HG02970 (cell line): ENCODE measurements around the gene LRIG1.

Experiments used
- ATAC-seq: cut with Tn5 transposase; IDR thresholded peaks from one replicate; pipeline ENCODE4 v1.9.1; 2021; ENCODE audit warnings: mild to moderate bottlenecking, moderate library complexity, moderate number of reproducible peaks; ENCODE audit not compliant: unreplicated experiment, low FRiP score

Gene LRIG1

GRCh38 chr3:66451766-66452165 is 49.1 kb downstream of the LRIG1 start:
- ATAC-seq, result no peak

- ATAC-seq, result no peak
Measured at GRCh38 chr3:66450390-66451022, 50.3 kb downstream of the LRIG1 start.

GRCh38 chr3:66449411-66449974 is 51.3 kb downstream of the LRIG1 start:
- no peak for ATAC-seq

- no peak for ATAC-seq
Measured at GRCh38 chr3:66444146-66444644, 56.6 kb downstream of the LRIG1 start.

- ATAC-seq, result no peak
Measured at GRCh38 chr3:66443118-66443803, 57.6 kb downstream of the LRIG1 start.

- no peak for ATAC-seq
Measured at GRCh38 chr3:66442254-66443117, 58.3 kb downstream of the LRIG1 start.

- no peak for ATAC-seq
Measured at GRCh38 chr3:66441692-66442091, 59.1 kb downstream of the LRIG1 start.

- no peak for ATAC-seq
Measured at GRCh38 chr3:66441129-66441528, 59.7 kb downstream of the LRIG1 start.

- no peak for ATAC-seq
Measured at GRCh38 chr3:66439666-66440344, 61.0 kb downstream of the LRIG1 start.

- no peak for ATAC-seq
Measured at GRCh38 chr3:66438046-66438445, 62.8 kb downstream of the LRIG1 start.

GRCh38 chr3:66437341-66437929 is 63.4 kb downstream of the LRIG1 start:
- ATAC-seq, result no peak

GRCh38 chr3:66435989-66436388 is 64.8 kb downstream of the LRIG1 start:
- ATAC-seq, result no peak

- ATAC-seq, result no peak
Measured at GRCh38 chr3:66434726-66435125, 66.1 kb downstream of the LRIG1 start.

- no peak for ATAC-seq
Measured at GRCh38 chr3:66433522-66433782, 67.4 kb downstream of the LRIG1 start.

- ATAC-seq, result no peak
Measured at GRCh38 chr3:66432767-66433521, 67.9 kb downstream of the LRIG1 start.

- no peak for ATAC-seq
Measured at GRCh38 chr3:66432041-66432766, 68.6 kb downstream of the LRIG1 start.

GRCh38 chr3:66431494-66431893 is 69.3 kb downstream of the LRIG1 start:
- no peak for ATAC-seq

- ATAC-seq, result no peak
Measured at GRCh38 chr3:66430876-66431275, 69.9 kb downstream of the LRIG1 start.

- no peak for ATAC-seq
Measured at GRCh38 chr3:66428733-66429132, 72.1 kb downstream of the LRIG1 start.
